SIG-M5 treated with dmso at 0.1 percent for 504 hours (cell line): ENCODE results near the gene TOR1AIP2.
A peak's percentile ranks its signal among the peaks of the same experiment; 100 is the strongest.
"Not testable (repeated sequence)": the region's sequence is repeated elsewhere in the genome, so short reads cannot be mapped to it uniquely, and the experiment has no call there.

Source experiments
- DNase-seq: peaks from one replicate; lab custom pipeline; 2025; ENCODE audit not compliant: unreplicated experiment; lab: John Stamatoyannopoulos, UW

The TOR1AIP2 gene

DNA sequence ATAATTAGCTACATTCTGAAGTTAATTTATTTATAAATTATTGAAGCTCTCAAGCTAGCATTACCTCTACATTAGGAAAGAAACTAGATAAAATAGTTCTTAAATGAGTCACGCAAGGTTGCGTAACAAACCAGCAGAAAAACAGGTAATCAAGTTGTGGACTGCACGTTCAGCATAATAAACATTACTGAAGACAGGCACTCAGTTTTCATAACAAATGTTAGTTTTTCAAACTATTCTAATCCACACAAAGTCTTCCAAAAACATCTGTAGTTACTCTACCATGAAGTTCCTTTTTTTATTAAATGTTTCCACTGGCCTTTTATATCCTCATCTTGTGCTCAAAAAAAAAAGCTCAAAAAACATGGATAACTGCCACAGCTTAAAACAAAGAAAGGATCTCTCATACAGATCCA is 1.3 kb downstream of the TOR1AIP2 start:
- DNase-seq, result peak; percentile 46

GRCh38 chr1:179875596-179876299 is 1.9 kb downstream of the TOR1AIP2 start:
- no peak for DNase-seq

GRCh38 chr1:179873438-179873851 is 4.2 kb downstream of the TOR1AIP2 start:
- DNase-seq, result no peak

DNA sequence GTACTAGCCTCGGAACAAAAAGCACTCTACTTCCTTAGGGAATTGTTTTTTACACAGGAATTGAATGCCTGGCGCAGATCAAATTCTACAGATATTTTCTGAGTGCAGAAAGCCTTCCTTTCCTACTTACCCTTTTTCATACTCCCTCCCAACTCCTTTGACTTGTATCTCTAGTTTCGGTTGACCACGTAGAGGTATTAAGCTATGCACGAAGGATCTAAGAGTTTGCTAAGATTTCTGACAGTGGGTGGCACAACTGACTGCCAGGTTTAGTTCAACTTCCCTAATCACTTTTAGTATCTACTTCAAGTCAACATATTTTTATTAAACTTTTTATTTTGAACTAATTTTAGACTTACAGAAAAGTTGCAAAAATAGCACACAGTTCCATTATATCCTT is 5.0 kb downstream of the TOR1AIP2 start:
- DNase-seq, result no peak

DNA sequence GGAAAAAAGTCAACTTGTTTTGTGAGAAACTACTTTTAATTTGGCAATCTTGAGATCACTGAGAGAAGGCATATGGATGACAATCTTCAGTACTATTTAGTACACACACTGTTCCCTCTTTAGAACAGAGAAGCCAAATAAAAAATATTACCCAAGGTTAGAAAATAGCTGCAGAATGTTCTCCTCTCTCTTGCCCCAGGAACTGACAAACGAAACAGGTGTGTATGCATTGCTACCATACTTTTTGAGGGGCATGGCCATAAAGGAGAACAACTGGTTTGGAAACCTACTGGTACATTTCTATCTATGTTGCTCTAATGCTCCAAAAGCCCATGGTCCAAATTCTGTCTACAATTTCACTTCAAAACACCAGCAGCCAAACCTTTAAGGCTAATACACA is 5.7 kb downstream of the TOR1AIP2 start:
- DNase-seq, result no peak

- no peak for DNase-seq
Observed at GRCh38 chr1:179870870-179871269, 6.7 kb downstream of the TOR1AIP2 start.

GRCh38 chr1:179867493-179868330 is 9.9 kb downstream of the TOR1AIP2 start:
- peak; percentile 68 for DNase-seq

GRCh38 chr1:179866616-179867015 is 11.0 kb downstream of the TOR1AIP2 start:
- DNase-seq, result no peak

- DNase-seq, result no peak
Observed at GRCh38 chr1:179865377-179865776, 12.2 kb downstream of the TOR1AIP2 start.

DNA sequence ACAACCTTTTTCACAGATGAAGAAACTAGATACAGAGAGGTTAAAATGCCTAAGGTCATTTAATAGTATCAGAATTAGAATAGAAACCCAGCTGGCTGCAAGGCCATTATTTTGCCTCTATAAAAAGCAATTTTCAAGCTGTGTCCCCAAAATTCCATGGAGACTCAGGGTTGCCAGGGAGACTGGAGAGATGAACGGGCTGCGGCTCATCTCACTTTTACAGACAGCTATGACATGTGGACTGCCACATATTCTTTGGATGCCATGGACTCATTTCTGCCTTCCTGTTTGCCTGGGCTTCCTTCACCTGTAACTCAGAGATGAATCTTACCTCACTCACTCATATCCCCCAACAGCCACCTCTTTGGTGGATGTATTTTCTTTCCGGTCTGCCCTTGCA is 17.0 kb downstream of the TOR1AIP2 start:
- no peak for DNase-seq

DNA sequence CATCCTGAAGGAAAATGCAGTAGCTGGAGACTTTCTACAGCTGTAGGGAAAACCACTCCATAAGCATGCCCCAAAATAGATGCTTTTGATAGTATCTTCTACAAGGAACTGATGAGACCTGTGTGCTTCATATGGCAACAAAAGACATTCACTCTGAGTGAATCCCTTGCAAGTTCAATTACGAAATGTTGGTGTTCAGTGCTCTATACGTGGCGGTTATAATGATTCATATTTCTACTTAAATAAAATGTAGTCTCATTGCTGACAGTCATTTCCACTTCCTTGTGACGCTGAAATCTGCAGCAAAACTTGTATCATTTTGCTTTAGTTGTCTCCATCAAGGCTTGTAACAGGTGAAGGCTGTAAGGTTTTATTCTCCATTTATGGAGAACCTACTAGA is 20.6 kb downstream of the TOR1AIP2 start:
- peak; percentile 53 for DNase-seq

DNA sequence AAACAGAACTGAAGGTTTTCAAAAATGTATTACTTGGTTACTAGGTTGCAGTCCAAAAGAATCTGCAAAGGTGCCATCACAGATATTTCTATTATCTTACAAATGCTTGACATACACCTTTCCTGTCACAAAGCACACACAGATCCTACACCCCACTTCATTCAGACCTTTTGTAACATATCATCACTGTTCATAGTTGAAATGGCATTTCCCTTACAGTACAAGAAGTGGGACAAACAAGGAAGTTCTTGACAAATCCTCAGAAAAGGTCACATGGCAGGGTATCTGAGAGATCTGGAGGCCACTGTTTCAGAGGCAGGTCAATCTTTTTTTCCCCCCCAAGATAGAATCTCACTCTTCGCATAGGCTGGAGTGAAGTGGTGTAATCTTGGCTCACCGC is 21.3 kb downstream of the TOR1AIP2 start:
- no peak for DNase-seq

- not testable (repeated sequence) for DNase-seq
Observed at GRCh38 chr1:179855831-179856230, 21.8 kb downstream of the TOR1AIP2 start.

- no peak for DNase-seq
Observed at GRCh38 chr1:179853102-179853501, 24.5 kb downstream of the TOR1AIP2 start.

- DNase-seq, result no peak
Observed at GRCh38 chr1:179848233-179848632, 29.4 kb downstream of the TOR1AIP2 start.

DNA sequence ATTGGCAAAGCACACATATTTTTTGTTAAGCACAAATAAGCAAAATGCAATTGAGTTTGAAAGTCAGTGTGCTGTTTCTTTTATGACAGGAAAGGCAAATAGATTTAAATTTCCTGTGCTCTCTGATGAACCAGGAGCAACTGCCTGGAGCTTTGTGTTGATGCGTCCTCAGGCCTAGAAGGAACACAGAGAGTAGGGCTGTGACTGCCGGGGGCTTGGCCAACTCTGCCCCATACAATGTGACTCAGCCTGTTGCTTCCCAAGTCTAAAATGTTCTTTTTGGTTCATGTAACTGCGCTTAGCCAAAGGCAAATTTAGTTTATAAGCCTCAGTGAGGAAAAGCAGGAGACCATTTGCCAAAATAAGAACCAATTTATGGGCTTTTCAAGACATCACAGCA is 37.5 kb downstream of the TOR1AIP2 start:
- no peak for DNase-seq

DNA sequence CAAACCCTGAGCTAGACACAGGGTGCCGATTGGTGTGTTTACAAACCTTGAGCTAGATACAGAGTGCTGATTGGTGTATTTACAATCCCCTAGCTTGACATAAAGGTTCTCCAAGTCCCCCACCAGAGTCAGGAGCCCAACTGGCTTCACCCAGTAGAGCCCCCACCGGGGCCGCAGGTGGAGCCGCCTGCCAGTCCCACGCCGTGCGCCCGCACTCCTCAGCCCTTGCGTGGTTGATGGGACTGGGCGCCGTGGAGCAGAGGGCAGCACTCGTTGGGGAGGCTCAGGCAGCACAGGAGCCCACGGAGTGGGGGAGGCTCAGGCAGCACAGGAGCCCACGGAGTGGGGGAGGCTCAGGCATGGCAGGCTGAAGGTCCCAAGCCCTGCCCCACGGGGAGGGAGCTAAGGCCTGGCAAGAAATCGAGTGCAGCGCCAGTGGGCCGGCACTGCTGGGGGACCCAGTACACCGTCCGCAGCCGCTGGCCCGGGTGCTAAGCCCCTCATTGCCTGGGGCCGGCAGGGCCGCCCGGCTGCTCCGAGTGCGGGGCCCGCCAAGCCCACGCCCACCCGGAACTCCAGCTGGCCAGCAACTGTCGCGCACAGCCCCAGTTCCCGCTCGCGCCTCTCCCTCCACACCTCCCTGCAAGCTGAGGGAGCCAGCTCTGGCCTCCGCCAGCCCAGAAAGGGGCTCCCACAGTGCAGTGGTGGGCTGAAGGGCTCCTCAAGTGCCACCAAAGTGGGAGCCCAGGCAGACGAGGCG is 40.7 kb downstream of the TOR1AIP2 start:
- not testable (repeated sequence) for DNase-seq

- DNase-seq, result no peak
Observed at GRCh38 chr1:179831852-179832699, 45.5 kb downstream of the TOR1AIP2 start.

- no peak for DNase-seq
Observed at GRCh38 chr1:179831225-179831624, 46.4 kb downstream of the TOR1AIP2 start.

- DNase-seq, result no peak
Observed at GRCh38 chr1:179828554-179829110, 49.0 kb downstream of the TOR1AIP2 start.
